Activated T-cell treated with anti-CD3 and anti-CD28 coated beads for 48 hours (primary cell): ENCODE data around the gene CRYZL1.

Experiments used
- DNase-seq: peaks from one replicate; pipeline ENCODE4 v3.0.0-alpha.2; 2020; ENCODE audit warnings: low read depth

Gene CRYZL1

GRCh38 chr21:33541105-33541711 is 100.3 kb downstream of the CRYZL1 start:
- DNase-seq, result no peak

- DNase-seq, result no peak
Observed at GRCh38 chr21:33540711-33541104, 100.8 kb downstream of the CRYZL1 start.

GRCh38 chr21:33539616-33540015 is 101.9 kb downstream of the CRYZL1 start:
- DNase-seq, result no peak
